Activated CD8-positive, alpha-beta memory T cell treated with anti-CD3 and anti-CD28 coated beads, Interleukin-2, amount 10 ng/mL, durations not matched to agents 7 days and 5 days (primary cell): ENCODE results near the gene CLBA1. TPM values are rescaled to one million over a fixed set of nuclear protein-coding genes. Genes with fewer than 3 reads are reported as not detected.
"Not testable (repeated sequence)": the region's sequence is repeated elsewhere in the genome, so short reads cannot be mapped to it uniquely, and the experiment has no call there.

ENCODE experiments used
- ATAC-seq: fragments of 150-1000 bp; cut with Tn5 transposase; one replicate; pipeline ENCODE4 v1.10.0; 2021; ENCODE audit warnings: moderate library complexity
- CTCF ChIA-PET: fragments of 350-600 bp; sonication (Branson Sonifier 250); formaldehyde crosslinking; loops from one replicate; lab custom pipeline; 2021; ENCODE audit warnings: antibody characterized with exemption; lab: Charles Lee
- DNase-seq: peaks from one replicate; pipeline ENCODE4 v3.0.0-alpha.2; 2020
- H3K27ac Mint-ChIP-seq: one replicate; pipeline ENCODE4 v1.8.0; 2021; ENCODE audit warnings: mild to moderate bottlenecking, mixed read lengths
- H3K27me3 Mint-ChIP-seq: one replicate; pipeline ENCODE4 v1.8.0; 2021; ENCODE audit warnings: mixed read lengths
- H3K36me3 Mint-ChIP-seq: one replicate; pipeline ENCODE4 v1.8.0; 2021; ENCODE audit warnings: mild to moderate bottlenecking, mixed read lengths
- H3K4me1 Mint-ChIP-seq: one replicate; pipeline ENCODE4 v1.8.0; 2021; ENCODE audit warnings: mixed read lengths
- H3K4me3 Mint-ChIP-seq: one replicate; pipeline ENCODE4 v1.8.0; 2021; ENCODE audit warnings: mild to moderate bottlenecking, moderate library complexity, mixed read lengths
- H3K9me3 Mint-ChIP-seq: one replicate; pipeline ENCODE4 v1.8.0; 2022; ENCODE audit warnings: low read depth, mixed read lengths
- total RNA-seq, 2 experiments: library from RNA; stranded (reverse); gene quantifications; one replicate each; pipeline ENCODE4 v1.2.3, GENCODE V29; 2021

Gene CLBA1
- total RNA-seq, 2 experiments from 2014 or later, result 0.56 to 0.67 TPM

GRCh38 chr14:105034315-105035039, 48.9 kb downstream of the CLBA1 start:
- Mint-ChIP-seq H3K4me1 (peaks cover 15% of the 10 kb centered on the region), H3K27me3 (peaks cover 12% of the 10 kb centered on the region), H3K4me3 (no peak overlapping the region), H3K27ac (no peak overlapping the region), H3K9me3 (no peaks in the 10 kb centered on the region), H3K36me3 (peaks cover 3% of the 10 kb centered on the region)
- CTCF ChIA-PET, result interaction anchor here (1.1 to 4.1 kb wide), 4 partner anchors 9 to 56 kb away, joined by 4 to 32 read pairs (median 4); no protein-coding TSS in a partner anchor
- DNase-seq, result no peak
- no peak for ATAC-seq

GRCh38 chr14:105035616-105036015, 50.0 kb downstream of the CLBA1 start:
- not testable (repeated sequence) for H3K27ac Mint-ChIP-seq, ATAC-seq

GRCh38 chr14:105039458-105040205, 54.0 kb downstream of the CLBA1 start:
- CTCF ChIA-PET, result interaction anchor here (1.5 kb wide), 1 partner anchor 47 kb away, joined by 4 read pairs; no protein-coding TSS in a partner anchor
- H3K4me1 Mint-ChIP-seq, result peaks cover 4% of the 10 kb centered on the region
- no peaks in the 10 kb centered on the region for H3K36me3 Mint-ChIP-seq
- H3K9me3 Mint-ChIP-seq, result no peaks in the 10 kb centered on the region
- ATAC-seq (no peak), DNase-seq (no peak)
- no peak overlapping the region for H3K27ac Mint-ChIP-seq
- H3K4me3 Mint-ChIP-seq, result no peak overlapping the region
- H3K27me3 Mint-ChIP-seq, result peaks cover 8% of the 10 kb centered on the region

More at GRCh38 chr14:105035616-105036015, 50.0 kb downstream of the CLBA1 start:
- H3K9me3 Mint-ChIP-seq, DNase-seq, H3K36me3 Mint-ChIP-seq, H3K4me3 Mint-ChIP-seq: not testable (repeated sequence)
- Mint-ChIP-seq H3K27me3 (peaks cover 12% of the 10 kb centered on the region), H3K4me1 (peaks cover 15% of the 10 kb centered on the region)
- CTCF ChIA-PET, result interaction anchor here (0.9 to 4.1 kb wide), 7 partner anchors 10 to 59 kb away, joined by 3 to 32 read pairs (median 4); partner anchors contain the start of genes CDCA4 and CLBA1

- CTCF ChIA-PET, result interaction anchor here (0.7 to 8.2 kb wide), 4 partner anchors 11 to 46 kb away, joined by 3 to 96 read pairs (median 34); partner anchors contain the start of gene CDCA4
- Mint-ChIP-seq H3K4me1 (peaks cover 21% of the 10 kb centered on the region), H3K27ac (no peak overlapping the region), H3K9me3 (no peaks in the 10 kb centered on the region), H3K4me3 (no peak overlapping the region), H3K36me3 (no peaks in the 10 kb centered on the region), H3K27me3 (peaks cover 12% of the 10 kb centered on the region)
- DNase-seq (no peak), ATAC-seq (no peak)
Observed at GRCh38 chr14:105041841-105042765, 56.5 kb downstream of the CLBA1 start.

GRCh38 chr14:105042813-105043212, 57.2 kb downstream of the CLBA1 start:
- no peak overlapping the region for H3K4me3 Mint-ChIP-seq
- no peak for ATAC-seq
- H3K9me3 Mint-ChIP-seq, result no peaks in the 10 kb centered on the region
- DNase-seq, result no peak
- peaks cover 22% of the 10 kb centered on the region for H3K4me1 Mint-ChIP-seq
- H3K27me3 Mint-ChIP-seq, result peaks cover 12% of the 10 kb centered on the region
- CTCF ChIA-PET, result interaction anchor here (1.6 to 8.2 kb wide), 5 partner anchors 11 to 60 kb away, joined by 4 to 96 read pairs (median 69); partner anchors contain the start of genes CDCA4 and CLBA1
- H3K27ac Mint-ChIP-seq, result no peak overlapping the region
- H3K36me3 Mint-ChIP-seq, result peaks cover under 1% of the 10 kb centered on the region

GRCh38 chr14:105043641-105044040, 58.1 kb downstream of the CLBA1 start:
- Mint-ChIP-seq H3K9me3 (no peaks in the 10 kb centered on the region), H3K27ac (no peak overlapping the region), H3K27me3 (peaks cover 12% of the 10 kb centered on the region), H3K4me3 (no peak overlapping the region), H3K4me1 (peaks cover 25% of the 10 kb centered on the region), H3K36me3 (peaks cover 3% of the 10 kb centered on the region)
- CTCF ChIA-PET, result interaction anchor here (1.1 to 8.2 kb wide), 11 partner anchors 16 to 147 kb away, joined by 4 to 140 read pairs (median 39); partner anchors contain the start of genes CDCA4 and CLBA1
- ATAC-seq (no peak), DNase-seq (no peak)

Other genes with a start within 250 kb of the CLBA1 start
- 100 to 1,000 TPM; 127 to 140 TPM for gene SIVA1, start 232.6 kb upstream of the CLBA1 start, total RNA-seq
- gene AKT1, start 190.0 kb upstream of the CLBA1 start, total RNA-seq, result 100 to 1,000 TPM; 178 to 202 TPM
- gene ZBTB42, start 184.7 kb upstream of the CLBA1 start, total RNA-seq, result 1 to 10 TPM; 4.9 to 5.5 TPM
- gene CEP170B, start 120.5 kb upstream of the CLBA1 start, total RNA-seq, result 1 to 10 TPM; 4.6 to 8.5 TPM
- gene PLD4, start 60.9 kb upstream of the CLBA1 start, total RNA-seq, result not detected
- not detected for gene AHNAK2, start 7.4 kb upstream of the CLBA1 start, total RNA-seq
- 10 to 100 TPM; 70.8 to 77.8 TPM for gene CDCA4, start 35.3 kb downstream of the CLBA1 start, total RNA-seq
- gene GPR132, start 79.6 kb downstream of the CLBA1 start, total RNA-seq, result 10 to 100 TPM; 47.4 to 49.4 TPM
- gene JAG2, start 183.0 kb downstream of the CLBA1 start, total RNA-seq, result 1 to 10 TPM in 1 of 2 experiments, under 1 TPM in 1; 0.76 to 3.2 TPM
- gene NUDT14, start 195.5 kb downstream of the CLBA1 start, total RNA-seq, result 10 to 100 TPM; 16.2 to 20.9 TPM